Smooth muscle cell (in vitro differentiated cells): ENCODE data around the gene LAMC1. TPM values are rescaled to one million over a fixed set of nuclear protein-coding genes. Genes with fewer than 3 reads are reported as not detected.
A peak's percentile ranks its signal among the peaks of the same experiment; 100 is the strongest.

Source experiments
- DNase-seq: peaks from one replicate; lab custom pipeline; 2025; ENCODE audit not compliant: unreplicated experiment; lab: John Stamatoyannopoulos, UW
- H2AFZ ChIP-seq: fragments of 200-600 bp; sonication (generic); 2 replicates; pipeline ENCODE4 v1.6.0; 2016; ENCODE audit warnings: antibody characterized with exemption, low read depth, mild to moderate bottlenecking
- H3F3A ChIP-seq: fragments of 200-600 bp; sonication (generic); 2 replicates; pipeline ENCODE4 v1.6.0; 2017; ENCODE audit warnings: antibody characterized with exemption, low read depth
- H3K27ac ChIP-seq: fragments of 200-600 bp; sonication (generic); 2 replicates; pipeline ENCODE4 v1.5.1; 2016; ENCODE audit warnings: low read depth, mild to moderate bottlenecking
- H3K27me3 ChIP-seq: fragments of 200-600 bp; sonication (generic); 2 replicates; pipeline ENCODE4 v1.6.1; 2016; ENCODE audit warnings: low read depth, mild to moderate bottlenecking
- H3K36me3 ChIP-seq: fragments of 200-600 bp; sonication (generic); 2 replicates; pipeline ENCODE4 v1.5.1; 2016; ENCODE audit warnings: low read depth
- H3K4me1 ChIP-seq: fragments of 200-600 bp; sonication (generic); 2 replicates; pipeline ENCODE4 v1.5.1; 2016; ENCODE audit warnings: low read depth
- H3K4me2 ChIP-seq: fragments of 200-600 bp; sonication (generic); 2 replicates; pipeline ENCODE4 v1.6.0; 2016; ENCODE audit warnings: mild to moderate bottlenecking
- H3K4me3 ChIP-seq: fragments of 200-600 bp; sonication (generic); 2 replicates; pipeline ENCODE4 v1.5.1; 2016; ENCODE audit warnings: mild to moderate bottlenecking
- H3K79me2 ChIP-seq: fragments of 200-600 bp; sonication (generic); 2 replicates; pipeline ENCODE4 v1.6.0; 2016; ENCODE audit warnings: low read depth, mild to moderate bottlenecking
- H3K9ac ChIP-seq: fragments of 200-600 bp; sonication (generic); 2 replicates; pipeline ENCODE4 v1.6.0; 2016; ENCODE audit warnings: low read depth
- H3K9me3 ChIP-seq: fragments of 200-600 bp; sonication (generic); replicated peaks from 2 replicates; pipeline ENCODE4 v1.5.1; 2016; ENCODE audit warnings: low read depth
- H4K20me1 ChIP-seq: fragments of 200-600 bp; sonication (generic); 2 replicates; pipeline ENCODE4 v1.6.0; 2016; ENCODE audit warnings: low read depth
- CTCF ChIP-seq: fragments of 200-600 bp; sonication (generic); IDR thresholded peaks from 2 replicates; pipeline ENCODE4 v1.5.1; 2017; ENCODE audit warnings: borderline replicate concordance, mild to moderate bottlenecking, antibody characterized with exemption; ENCODE audit not compliant: insufficient read depth, poor library complexity, severe bottlenecking
- WGBS: methylation state at CpG from one replicate; pipeline ENCODE4 v1.1.7; 2016; ENCODE audit warnings: low lambda C conversion rate; 5-methylcytosine and 5-hydroxymethylcytosine counted together
- polyA plus RNA-seq: library from polyadenylated mRNA; unstranded; fragments of >200 nt; fragmentation: Nextera tagmentation; extraction: Ambion mirVana; gene quantifications from 2 replicates; pipeline ENCODE4 v1.2.1, GENCODE V29; 2016
- total RNA-seq: library from RNA; depleted of rRNA; stranded (reverse); fragments of >200 nt; gene quantifications from 2 replicates; pipeline ENCODE4 v1.2.3, GENCODE V29; 2014

LAMC1 gene
- total RNA-seq (137 and 156 TPM in 2 replicates), polyA plus RNA-seq (64.9 and 71.0 TPM in 2 replicates)

GRCh38 chr1:183023146-183023600 is at the start of gene LAMC1:
TSS of gene LAMC1 (plus strand) at chr1:183023420. CDS start at chr1:183023717, 297 bp downstream.
- H2AFZ ChIP-seq, result peak within 1 kb of the TSS; percentile 14
- no peaks in the 10 kb centered on the region for H3K27me3 ChIP-seq
- no peaks in the 10 kb centered on the region for H3K9me3 ChIP-seq
- H3K36me3 ChIP-seq, result no peaks in the 10 kb centered on the region
- peaks cover 43% of the 10 kb centered on the region for H4K20me1 ChIP-seq
- TF ChIP-seq CTCF, result peak; percentile 15
- peaks cover 5% of the 10 kb centered on the region for H3F3A ChIP-seq
- peak within 1 kb of the TSS; percentile 88 for H3K4me2 ChIP-seq
- peak; percentile 63 for DNase-seq
- peak within 1 kb of the TSS; percentile 99 for H3K9ac ChIP-seq
- H3K4me1 ChIP-seq, result peaks cover 32% of the 10 kb centered on the region
- WGBS, result 0% methylated on average over 20 of the region's 65 CpGs
- peak within 1 kb of the TSS; percentile 100 for H3K27ac ChIP-seq
- peaks cover 45% of the 10 kb centered on the region for H3K79me2 ChIP-seq
- H3K4me3 ChIP-seq, result peak within 1 kb of the TSS; percentile 72

GRCh38 chr1:182974506-182975191 is 48.6 kb upstream of the LAMC1 start:
- H3K9me3 ChIP-seq, result no peaks in the 10 kb centered on the region
- H2AFZ ChIP-seq, result peak overlapping the region; percentile 77
- no peaks in the 10 kb centered on the region for H4K20me1 ChIP-seq
- H3K79me2 ChIP-seq, result no peaks in the 10 kb centered on the region
- H3K9ac ChIP-seq, result no peak overlapping the region
- no peaks in the 10 kb centered on the region for H3F3A ChIP-seq
- H3K4me2 ChIP-seq, result no peak overlapping the region
- H3K4me1 ChIP-seq, result peaks cover 27% of the 10 kb centered on the region
- no peak for DNase-seq
- H3K36me3 ChIP-seq, result no peaks in the 10 kb centered on the region
- no peak overlapping the region for H3K4me3 ChIP-seq
- WGBS, result 52% methylated on average over 2 of the region's 2 CpGs
- no peak for TF ChIP-seq CTCF
- no peak overlapping the region for H3K27ac ChIP-seq
- no peaks in the 10 kb centered on the region for H3K27me3 ChIP-seq

GRCh38 chr1:182977480-182977879 is 45.7 kb upstream of the LAMC1 start:
- Histone ChIP-seq H3K79me2 (no peaks in the 10 kb centered on the region), H3K9me3 (no peaks in the 10 kb centered on the region), H3K27me3 (no peaks in the 10 kb centered on the region), H3K36me3 (no peaks in the 10 kb centered on the region), H4K20me1 (no peaks in the 10 kb centered on the region), H3K4me1 (peaks cover 24% of the 10 kb centered on the region), H3K4me2 (no peak overlapping the region), H3K9ac (no peak overlapping the region), H2AFZ (no peak overlapping the region), H3F3A (no peaks in the 10 kb centered on the region), H3K27ac (no peak overlapping the region), H3K4me3 (no peak overlapping the region)
- WGBS, result 89% methylated on average over 2 of the region's 2 CpGs
- no peak for TF ChIP-seq CTCF
- no peak for DNase-seq
